GM12891 (cell line): ENCODE measurements around the gene PLK5.

ENCODE experiments used
- POLR2A ChIP-seq: IDR thresholded peaks from 2 replicates; pipeline ENCODE4 v1.6.1; 2011; ENCODE audit warnings: low read depth, low read length, control low read depth
- POLR2AphosphoS5 ChIP-seq: IDR thresholded peaks from 2 replicates; pipeline ENCODE4 v1.6.1; 2011; ENCODE audit warnings: low read depth, low read length, control low read depth
- TAF1 ChIP-seq: IDR thresholded peaks from 2 replicates; pipeline ENCODE4 v1.6.1; 2011; ENCODE audit warnings: low read depth, low read length, control low read depth

- TF ChIP-seq POLR2A, result no peak
- no peak for TF ChIP-seq POLR2AphosphoS5
- no peak for TF ChIP-seq TAF1
These were observed 9.6 kb upstream of the PLK5 start for GRCh38 chr19:1514295-1514661.
